GM18507 (cell line): ENCODE data around the gene ARMS2.

Experiments
- DNase-seq: peaks from one replicate; pipeline ENCODE4 v3.0.0; 2011; ENCODE audit warnings: low read depth; ENCODE audit not compliant: insufficient read length; ENCODE audit errors: extremely low spot score
- FAIRE-seq: peaks from 2 replicates; lab custom pipeline; 2011; peaks lifted over from hg19 to GRCh38; lab: Jason Lieb, UNC

The ARMS2 gene

DNA sequence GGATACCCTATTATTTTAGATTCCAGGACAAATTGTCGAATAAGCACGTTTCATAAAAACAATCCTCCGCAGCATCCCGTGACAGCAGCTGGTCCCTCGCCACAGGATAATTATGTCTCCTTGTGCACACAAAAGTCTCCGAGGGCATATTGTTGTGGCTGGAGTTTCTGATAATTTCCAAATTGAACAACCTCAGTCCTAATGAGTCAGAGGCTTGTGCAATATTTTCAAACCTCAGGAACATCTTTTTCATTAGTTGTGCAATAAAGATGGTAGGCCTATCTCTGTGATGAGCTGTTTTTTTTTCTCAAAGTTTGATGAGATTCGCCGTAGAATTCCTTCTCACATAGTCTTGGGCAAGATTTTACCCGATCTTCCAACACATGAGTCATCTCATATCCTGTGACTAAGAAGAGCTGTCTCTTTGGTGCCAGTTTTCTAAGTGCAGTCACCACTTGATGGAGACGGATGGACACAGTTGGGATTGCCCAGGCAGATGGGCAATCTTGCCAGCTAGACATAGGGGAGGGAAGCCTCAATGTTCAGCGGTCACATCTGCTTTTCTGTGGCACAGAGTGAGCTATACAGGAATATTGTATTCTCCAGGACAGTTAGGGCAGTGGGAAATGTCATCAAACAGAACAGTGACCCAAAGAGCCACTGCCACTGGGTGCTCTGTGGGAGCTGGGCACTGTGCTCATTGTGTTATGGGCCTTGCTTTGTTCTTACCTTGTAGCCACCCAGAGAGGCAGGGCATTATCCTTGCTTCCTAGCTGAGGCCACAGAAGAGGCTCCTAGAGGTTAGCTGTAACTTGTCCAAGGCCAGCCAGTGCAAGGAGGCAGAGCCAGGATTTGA is 14.7 kb downstream of the ARMS2 start:
- no peak for DNase-seq
- no peak for FAIRE-seq

DNA sequence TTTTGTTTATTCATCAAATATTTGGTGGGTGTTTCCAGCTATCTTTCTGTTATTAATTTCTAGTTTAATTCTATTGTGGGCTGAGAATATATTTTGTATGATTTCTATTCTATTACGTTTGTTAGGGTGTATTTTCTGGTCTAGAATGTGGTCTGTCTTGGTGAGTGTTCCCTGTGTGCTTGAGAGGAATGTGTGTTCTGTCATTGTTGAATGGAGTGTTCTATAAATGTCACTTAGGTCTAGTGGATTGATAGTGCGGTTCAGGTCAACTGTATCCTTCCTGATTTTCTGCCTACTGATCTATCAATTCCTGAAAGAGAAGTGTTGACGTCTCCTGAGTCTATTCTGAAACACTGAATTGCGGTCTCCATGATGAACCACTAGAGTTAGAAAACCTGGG is 15.4 kb downstream of the ARMS2 start:
- FAIRE-seq = no peak
- no peak for DNase-seq

DNA sequence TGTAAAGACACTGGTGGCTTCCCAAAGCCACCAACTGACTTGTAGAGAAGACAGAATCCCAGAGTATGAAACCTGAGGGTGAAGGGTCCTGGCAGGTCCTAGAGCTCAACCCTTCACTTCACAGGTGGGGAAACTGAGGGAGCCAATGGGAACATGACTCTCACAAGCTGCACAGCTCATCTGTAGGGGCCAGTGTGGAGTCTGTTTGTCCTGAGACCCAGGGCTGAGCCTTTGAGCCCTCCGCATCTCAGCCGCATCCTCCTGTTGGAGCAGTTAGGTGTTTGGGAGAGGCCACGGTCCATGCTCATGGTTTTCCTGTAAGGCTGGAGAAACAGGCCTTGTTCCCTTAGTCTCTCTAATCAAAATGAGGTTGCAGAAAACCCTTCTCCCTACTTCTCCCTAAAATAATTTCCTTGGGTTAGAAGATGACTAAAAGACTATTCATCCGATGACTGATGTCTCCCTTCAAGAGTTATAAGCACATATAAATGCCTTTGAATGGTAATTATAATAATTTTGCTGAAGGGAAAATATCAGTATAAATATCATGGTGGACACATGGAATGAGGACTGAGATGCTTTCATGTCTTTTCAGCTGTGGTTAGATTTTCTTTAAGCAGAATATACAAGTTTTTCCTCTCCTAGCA is 17.2 kb downstream of the ARMS2 start:
- FAIRE-seq = no peak
- no peak for DNase-seq

DNA sequence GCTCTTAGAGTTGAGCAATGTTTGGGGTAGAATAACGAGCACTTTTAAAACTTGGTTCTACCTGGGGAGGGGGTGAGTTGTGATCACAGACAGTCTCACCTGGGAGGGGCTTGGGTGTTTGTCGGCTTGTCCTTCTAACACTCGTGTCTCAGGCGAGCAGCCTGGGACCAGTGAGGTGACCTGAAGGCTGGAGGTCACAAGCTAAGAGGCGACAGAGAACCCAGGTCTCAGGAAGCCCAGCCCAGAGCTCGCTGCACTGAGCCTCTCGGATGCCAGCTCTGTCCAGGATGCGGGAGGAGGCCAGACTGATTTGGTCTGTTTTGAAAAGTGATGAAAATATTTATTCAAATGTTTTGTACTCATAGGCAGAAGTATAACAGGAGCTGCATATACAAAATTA is 18.7 kb downstream of the ARMS2 start:
- DNase-seq = no peak
- no peak for FAIRE-seq

DNA sequence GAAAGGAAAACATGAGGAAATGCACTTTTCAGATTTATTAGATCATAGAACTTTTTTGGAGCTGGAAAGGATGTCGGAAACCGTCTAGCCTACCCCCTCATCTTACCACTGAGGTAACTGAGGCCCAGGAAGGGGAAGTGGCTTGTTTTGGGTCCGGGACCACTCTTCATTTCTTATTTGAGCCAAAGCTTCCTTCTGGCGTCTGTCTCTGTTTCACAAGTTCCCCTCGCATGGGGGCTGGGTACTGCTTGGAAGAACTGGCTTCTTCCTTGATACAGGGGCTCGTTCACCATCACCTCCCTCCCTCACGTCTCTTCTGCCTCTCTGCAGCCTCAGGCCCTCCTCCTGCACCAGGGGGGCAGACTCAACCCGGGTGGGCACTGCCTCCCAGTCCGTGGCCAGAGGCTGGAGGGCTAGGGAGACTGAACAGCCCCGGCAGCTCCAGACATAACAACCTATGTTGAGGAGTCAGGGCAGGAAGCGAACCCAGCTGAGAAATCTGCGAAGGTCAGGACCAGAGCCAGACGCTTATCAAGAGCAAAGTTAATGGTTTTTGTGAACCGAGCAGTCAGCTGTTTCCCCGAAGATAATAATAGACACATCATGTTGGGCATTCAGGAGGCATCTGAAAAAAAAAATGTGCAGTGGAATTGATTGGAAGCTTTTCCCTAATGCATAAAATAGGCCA is 19.8 kb downstream of the ARMS2 start:
- DNase-seq (no peak), FAIRE-seq (no peak)

DNA sequence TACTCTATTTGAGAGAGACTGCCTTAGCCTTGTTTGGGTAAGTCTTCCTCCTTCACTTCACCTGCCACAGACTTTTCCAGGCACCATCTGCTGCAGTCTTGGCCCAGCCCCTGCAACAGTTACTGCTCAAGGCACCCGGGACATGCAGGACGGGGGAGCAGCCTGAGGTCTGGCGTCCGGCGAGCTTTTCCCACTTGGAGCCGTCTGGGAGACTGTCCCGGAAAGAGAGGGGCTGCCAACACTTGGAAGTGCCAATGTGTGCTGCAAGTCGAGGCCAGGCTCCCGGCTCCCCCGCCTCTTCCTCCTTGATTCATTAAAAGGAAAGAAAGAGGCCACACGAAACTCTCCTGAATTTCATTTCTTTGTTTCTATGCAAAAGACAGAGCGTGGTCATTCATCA is 20.6 kb downstream of the ARMS2 start:
- no peak for DNase-seq
- no peak for FAIRE-seq

DNA sequence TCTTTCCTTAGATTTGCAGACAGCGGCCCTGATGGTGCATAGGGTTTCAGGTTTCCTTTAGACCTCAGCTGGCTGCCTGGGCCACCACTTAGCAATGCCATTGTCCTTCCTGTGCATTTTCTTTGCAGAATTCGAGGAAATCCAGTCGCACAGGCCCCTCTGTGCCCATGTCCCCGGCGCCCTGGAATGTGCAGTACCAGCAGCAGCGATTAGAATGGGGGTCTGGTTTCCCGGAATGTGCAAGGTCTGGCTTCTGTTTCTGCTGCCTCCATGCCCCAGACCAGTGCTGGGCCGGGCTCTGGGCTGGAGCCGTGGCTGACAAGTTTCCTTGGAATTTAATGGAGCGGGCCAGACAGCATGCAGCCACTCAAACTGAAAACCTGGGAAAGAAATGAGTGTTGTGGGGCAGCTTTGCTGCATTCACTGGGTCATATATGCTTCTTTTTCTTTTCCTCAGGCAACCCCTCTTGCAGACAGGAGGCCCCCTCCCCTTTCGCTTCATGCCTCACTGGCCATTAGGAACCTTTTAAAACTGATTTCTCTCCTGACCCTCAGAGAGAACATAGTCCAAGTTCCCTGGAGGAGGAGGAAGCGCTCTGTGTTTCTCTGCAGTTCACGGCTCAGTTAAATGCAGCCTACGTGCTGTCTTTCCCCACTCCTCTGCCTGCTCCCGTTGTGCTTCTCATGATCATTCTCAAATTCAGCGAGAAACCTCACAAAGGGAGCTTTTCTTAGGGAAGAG is 21.3 kb downstream of the ARMS2 start:
- FAIRE-seq = no peak
- DNase-seq = no peak

DNA sequence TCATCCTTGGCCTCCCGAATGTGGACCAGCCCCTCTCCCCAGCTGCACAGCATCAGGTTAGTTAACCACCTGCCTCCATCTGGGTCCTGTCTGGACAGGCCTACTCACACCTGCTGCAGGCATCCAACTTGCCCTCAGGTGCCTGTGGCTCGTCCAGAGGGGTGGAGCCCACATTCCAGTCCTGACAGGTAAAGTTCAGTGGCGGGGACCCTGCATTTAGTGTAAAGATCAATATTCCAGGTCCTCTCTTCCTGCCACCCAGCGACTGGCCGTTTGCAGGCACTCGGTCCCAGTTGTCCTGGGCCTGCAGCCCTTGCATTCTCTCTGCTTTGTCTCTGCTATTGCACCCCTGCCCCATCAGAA is 21.9 kb downstream of the ARMS2 start:
- DNase-seq = no peak
- no peak for FAIRE-seq

DNA sequence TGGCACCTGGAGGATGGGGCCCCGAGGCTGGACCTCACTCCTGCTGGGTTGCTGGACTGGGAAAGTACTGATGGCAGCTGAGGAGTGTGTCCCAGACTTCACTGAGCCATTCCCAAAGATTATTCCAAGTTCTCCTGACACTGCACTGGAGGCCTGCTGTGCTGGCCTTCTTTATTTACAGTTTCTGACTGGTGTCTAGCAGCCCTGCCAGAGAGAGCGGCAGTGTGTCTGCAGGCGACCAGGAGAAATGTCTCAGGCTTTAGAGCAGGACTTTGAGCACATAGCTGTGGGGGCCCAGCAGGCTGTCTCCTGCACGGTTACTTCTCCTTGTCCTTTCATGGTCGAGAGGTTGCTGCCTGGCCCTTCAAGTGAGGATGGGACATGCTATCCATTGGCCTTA is 23.0 kb downstream of the ARMS2 start:
- no peak for DNase-seq
- FAIRE-seq = no peak

DNA sequence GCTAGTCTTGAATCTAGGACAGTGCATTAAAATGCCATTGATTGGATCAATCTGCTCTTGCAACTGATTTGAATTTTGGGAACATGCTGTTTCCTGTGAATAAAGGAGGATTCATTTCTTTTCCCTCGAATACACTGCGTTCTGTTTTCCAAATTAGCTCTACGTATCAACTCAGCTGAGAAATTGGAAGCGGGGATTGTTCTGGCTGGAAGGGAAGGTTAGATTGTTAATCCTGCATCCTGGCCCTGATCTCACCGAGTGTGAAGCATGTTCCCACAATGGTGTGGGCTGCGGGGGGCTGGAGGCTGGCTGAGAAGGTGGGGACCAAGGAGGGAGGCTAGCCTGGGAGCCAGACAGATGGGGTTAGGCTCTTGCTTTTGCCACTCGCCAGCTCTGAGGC is 24.5 kb downstream of the ARMS2 start:
- FAIRE-seq = no peak
- no peak for DNase-seq

DNA sequence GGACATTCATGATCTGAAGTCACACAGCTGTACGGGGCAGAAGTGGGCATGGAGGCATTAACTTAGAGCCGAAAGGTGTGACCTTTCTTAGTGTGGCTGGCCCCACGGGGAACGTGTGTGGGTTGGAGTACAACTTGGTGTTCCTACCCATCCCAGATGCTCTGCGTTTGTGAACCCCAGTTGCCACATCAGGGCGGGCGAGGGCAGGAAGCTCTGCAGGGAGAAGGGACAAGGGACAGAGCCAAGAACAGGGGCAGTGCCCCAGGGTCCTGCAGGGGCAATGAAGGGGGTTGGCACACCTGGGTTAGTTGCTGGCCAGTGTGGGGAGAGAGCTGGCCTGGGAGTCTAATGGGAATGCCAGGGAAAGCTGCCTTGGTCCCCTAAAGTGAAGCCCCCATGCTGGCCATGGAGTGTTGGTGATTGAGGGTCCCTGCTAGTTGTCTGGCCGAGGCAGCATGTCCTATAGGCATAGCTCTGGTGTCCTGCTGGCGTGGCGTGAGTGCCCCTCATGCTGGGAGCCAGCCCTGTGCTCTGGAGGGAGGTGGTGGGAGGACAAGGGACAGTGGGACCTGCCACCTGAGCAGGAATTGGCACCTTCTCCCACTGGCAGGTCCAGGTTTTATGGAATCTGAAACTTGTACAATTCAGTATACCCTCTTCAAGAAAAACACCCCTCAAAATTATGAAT is 25.8 kb downstream of the ARMS2 start:
- DNase-seq = no peak
- no peak for FAIRE-seq

DNA sequence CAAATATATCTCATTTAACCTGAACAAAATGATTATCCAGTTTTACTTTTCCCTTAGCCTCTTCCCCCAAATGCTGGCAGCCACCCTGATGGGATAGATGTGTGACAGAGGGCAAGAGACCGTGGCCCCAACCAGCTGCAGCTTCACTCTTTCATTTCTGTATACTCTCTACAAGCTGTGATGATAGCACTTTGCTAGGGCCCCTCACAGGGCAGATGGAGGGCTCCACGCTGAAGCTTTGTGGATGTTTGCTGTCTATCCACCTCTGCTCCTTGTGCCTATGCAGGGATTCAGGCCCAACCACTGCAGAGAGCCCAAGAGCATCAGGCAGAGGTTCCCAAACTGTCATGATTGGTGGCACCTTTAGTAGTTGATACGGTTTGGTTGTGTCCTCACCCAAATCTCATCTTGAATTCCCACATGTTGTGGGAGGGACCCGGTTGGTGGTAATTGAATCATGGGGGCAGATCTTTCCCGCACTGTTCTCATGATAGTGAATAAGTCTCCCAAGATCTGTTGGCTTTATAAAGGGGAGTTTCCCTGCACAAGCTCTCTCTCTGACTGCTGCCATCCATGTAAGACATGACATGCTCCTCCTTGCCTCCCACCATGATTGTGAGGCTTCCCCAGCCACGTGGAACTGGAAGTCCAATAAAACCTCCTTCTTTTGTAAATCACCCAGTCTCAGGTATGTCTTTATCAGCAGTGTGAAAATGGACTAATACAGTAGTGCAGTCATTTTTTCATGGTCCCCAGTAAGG is 27.0 kb downstream of the ARMS2 start:
- no peak for FAIRE-seq
- no peak for DNase-seq

DNA sequence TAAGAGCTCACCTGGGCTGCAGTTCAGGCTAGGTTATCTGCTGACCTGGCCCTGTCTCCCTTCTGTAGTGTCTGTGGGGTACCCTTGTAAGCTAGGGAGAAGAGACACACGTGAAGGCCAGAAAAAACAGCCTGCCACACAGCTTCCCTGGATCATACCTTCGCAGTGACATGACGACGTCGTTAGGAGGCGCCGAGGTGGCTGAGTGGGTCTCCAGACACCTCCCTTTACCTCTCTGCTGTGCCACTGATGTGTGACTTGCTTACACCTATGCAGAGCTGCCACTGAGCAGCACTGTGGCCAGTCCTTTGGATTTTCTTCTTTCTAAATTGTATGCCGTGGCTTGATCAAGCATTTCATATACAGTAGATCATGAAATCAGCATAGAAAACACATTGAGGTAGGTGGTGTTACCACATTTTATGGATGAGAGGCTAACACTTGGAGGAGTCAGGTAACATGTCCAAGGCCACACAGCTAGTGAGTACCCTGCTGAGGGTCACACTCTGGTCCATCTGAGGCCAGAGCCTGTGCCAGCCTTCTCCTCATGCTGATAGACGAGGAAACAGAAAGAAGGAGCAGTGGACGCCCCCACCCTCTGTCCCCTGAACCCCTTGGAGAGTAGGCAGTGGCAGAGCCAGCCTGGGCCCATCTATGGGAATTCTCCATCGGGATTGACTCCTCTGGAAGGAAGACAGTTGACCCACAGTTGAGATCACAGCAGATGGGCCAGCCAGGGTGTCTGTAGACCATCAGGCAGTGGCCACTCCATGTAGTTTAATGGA is 30.0 kb downstream of the ARMS2 start:
- no peak for FAIRE-seq
- DNase-seq = no peak

DNA sequence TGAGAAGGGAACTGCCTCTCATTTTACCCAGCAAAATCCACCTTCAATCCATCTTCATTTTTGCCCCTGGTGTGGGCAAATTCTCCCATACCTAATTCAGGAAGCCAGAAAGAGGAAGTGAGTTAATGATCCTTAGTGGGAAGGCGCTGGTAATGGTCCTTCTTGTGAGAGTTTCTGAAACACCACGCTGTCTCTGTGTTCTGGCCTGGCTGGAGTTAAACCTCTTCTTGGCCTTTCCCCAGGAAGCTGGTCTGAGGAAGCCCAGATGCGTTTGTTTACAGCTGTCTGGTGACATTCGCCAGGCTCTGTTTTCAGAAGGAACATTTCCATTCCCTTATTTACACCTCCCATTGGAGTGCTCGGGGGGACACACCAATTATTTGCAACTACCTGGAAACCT is 31.2 kb downstream of the ARMS2 start:
- DNase-seq = no peak
- FAIRE-seq = no peak

DNA sequence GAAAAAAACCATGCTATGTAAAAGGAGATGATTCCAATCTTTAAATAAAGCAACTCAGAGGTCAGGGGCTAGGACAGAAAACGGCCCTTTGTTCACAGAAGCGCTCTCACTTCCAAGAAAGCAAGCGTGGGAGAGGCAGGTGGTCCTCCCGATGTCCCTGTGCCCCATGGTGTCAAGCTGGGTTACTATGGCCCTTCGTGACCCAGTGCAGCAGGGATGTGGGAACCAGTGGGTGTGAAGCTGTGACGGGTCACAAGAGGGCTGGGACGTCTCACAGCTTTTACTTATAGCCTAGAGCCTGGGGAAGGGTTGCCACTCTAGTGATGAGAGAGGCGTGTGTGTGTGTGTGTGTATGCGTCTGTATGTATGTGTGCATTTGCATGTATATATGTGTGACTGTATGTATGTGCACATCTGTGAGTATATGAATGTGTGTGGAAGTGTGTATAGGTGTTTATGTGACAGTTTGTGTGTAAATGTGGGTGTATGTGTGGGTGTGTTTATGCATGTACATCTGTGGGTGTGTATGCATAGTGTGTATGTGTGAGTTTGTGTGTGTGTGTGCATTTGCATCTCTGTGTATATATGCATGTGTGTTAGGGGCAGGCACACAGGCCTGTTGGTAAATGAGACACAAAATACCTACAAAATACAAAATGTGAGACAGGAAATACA is 32.1 kb downstream of the ARMS2 start:
- no peak for FAIRE-seq
- no peak for DNase-seq

DNA sequence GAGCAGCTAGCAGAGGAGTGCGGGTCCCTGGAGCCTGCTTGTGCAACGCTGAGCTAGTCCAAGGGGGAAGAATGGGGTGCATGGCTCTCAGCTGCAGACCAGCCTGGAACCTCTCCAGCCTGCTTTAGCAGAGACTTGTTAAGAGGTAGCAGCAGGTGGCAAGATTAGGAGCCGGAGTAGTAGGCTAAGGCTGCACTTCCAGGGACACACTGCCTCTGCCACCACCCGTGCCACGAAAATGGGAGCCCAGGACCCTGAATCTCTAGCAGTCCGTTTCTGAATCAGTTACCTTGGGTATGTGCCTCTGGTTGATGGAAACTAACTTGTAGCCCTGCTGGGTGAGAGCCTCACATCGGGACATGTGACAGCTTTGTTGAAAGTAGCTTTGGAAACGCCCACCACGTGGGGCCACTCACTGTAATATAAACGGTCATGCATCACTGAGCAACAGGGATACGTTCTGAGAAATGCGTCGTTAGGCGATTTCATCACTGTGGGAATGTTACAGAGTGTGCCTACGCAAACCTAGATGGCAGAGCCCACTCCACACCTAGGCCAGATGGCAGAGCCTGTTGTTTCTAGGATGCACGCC is 32.8 kb downstream of the ARMS2 start:
- no peak for DNase-seq

DNA sequence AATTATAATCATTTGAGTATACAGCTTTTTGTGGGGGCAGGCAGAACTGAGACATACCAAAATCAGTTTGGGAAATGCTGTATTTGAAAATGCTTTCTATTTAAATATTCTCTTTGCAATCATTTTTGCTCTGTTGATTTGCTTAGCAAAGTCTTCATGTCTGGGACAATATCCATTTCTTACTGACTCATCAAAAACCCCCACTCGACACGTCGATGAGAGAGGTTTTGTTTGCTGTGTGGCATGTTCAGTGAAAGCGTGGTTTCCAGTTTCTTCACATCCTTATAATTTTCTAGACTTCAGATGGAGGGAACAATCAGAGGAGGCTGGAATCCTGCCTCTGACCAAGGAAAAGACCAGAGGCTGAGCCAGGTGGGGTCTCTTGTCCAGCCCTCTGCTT is 35.8 kb downstream of the ARMS2 start:
- FAIRE-seq = no peak
- no peak for DNase-seq

More for the DNA sequence above, 32.8 kb downstream of the ARMS2 start:
- FAIRE-seq = no peak
